NCI-H748 (cell line): ENCODE measurements around the gene HS3ST4.

Source experiments
- DNase-seq: peaks from one replicate; lab custom pipeline; 2025; ENCODE audit not compliant: unreplicated experiment; lab: John Stamatoyannopoulos, UW

HS3ST4 gene

DNA sequence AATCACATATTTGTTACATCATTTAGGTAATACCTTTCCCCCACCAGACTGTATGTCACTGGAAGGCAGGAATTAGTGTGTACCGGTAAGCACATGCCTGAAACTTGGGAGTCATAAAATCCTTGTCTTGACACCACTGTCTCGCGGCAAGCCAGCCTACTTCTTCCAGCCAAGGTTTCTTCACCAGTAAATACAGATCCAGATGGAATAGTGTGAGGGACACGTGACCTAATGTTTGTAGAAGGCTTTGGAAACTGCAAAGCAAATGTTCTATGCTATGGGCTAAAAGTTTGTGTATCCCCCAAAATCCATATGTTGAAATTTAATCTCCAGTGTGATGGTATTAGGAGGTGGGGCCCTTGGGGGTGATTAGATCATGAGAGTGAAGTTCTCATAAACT lies 126.1 kb downstream of the HS3ST4 start:
- no peak for DNase-seq

GRCh38 chr16:25823891-25824290 lies 132.1 kb downstream of the HS3ST4 start:
- no peak for DNase-seq

DNA sequence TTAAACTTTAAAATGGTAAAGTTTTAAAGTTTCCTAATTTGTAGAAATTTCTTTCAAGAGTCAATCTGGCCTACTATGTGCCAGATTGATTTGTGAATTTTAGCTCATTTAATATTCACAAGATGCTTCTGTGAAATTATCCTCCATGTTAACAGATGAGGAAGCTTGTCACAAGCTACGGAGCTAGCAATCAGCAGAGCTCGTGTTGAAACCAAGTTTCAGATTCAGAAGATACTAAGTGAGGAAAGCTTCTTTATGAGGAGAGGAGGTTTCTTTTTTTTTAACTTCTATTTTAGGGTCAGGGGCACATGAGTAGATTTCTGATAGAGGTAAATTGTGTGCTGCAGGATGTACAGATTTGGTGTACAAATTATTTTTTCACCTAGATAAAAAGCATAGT lies 135.9 kb downstream of the HS3ST4 start:
- DNase-seq: no peak

DNA sequence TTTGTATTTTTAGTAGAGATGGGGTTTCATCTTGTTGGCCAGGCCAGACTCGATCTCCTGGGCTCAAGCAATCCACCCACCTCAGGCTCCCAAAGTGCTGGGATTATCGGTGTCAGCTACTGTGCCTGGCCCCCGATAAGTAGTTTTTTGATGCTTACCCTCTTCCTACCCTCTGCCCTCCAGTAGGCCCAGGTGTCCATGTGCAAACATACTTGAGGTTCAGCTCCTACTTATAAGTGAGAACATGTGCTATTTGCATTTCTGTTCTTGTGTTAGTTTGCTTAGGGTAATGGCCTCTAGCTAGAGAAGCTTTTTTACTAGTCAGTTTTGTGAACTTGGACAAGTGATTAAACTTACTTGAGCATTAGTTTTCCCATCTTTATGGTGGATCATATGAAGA lies 136.8 kb downstream of the HS3ST4 start:
- DNase-seq: no peak

DNA sequence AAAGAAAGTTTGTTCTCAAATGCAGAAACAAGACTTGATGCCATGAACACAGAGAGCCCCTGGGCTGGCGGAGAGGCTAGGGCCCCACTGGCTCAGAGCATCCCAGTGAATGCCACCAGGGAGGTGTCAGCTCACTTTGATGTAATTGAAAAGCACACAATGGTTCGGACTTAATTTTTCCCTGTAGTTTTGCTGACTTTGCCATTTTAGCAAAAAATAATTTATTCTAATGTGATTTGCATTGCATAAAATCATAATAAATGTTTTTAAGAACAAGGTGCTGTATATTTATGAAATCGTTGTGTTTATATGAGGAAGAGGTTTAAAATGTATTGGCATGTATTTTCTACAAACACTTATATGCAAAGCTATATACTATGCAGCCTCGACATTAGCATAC lies 140.5 kb downstream of the HS3ST4 start:
- DNase-seq: no peak

DNA sequence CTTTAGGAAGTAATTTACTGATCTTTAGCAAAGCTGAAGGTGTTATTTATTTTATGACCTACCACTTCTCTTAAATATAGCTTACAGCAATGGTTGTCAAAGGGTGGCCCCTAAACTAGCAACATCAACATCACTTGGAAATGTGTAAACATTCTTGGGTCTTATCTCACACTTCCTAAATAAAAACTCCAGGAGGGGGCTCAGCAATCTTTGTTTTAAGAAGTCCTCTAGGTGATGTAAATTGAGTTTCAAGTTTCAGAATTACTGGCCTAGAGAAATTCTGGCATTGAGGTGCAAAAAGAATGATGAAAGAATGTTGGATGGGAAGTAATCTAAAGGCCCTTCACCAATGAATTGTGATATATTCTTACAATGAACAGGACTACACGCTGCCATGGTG lies 142.3 kb downstream of the HS3ST4 start:
- no peak for DNase-seq

DNA sequence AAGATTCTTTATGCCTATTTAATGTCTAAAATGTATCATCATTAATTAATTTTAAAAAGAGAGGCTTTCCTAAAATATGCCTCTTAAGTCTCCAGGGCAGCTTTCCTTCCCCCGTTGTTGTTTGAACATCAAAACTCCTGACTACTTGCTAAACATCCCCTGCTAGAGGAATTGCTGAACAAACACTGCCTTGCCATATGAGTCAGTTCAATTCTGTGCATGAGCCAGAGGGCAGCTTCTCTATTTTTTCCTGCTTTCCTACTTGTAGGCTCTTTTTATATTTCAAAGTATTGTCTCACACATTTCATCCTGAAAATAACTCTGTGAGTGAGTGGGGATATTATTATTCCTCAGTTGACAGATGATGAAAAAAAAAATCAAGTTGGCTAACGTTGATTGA lies 143.4 kb downstream of the HS3ST4 start:
- DNase-seq: no peak

DNA sequence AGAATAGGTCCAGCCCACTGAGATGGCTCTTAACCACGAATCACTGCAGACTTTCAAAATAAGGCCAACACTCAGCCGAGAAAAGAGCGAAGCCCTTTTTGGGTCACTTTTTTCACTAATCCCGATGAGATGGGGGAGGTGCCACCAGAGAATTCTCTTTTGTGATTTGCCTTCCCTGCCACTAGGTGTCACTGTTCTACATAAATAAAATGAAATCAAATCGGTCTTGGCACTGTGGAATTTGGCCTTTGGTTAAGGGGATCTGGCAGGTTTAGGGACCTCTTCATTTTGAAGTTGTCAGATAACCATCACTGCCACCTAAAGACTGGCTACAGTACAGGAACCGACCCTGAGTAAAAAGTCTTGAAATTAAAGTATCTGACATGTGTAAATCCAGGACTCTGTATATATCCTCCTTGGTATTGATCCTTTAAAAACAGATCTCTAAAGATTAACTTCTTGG lies 147.0 kb downstream of the HS3ST4 start:
- peak; percentile 83 for DNase-seq

DNA sequence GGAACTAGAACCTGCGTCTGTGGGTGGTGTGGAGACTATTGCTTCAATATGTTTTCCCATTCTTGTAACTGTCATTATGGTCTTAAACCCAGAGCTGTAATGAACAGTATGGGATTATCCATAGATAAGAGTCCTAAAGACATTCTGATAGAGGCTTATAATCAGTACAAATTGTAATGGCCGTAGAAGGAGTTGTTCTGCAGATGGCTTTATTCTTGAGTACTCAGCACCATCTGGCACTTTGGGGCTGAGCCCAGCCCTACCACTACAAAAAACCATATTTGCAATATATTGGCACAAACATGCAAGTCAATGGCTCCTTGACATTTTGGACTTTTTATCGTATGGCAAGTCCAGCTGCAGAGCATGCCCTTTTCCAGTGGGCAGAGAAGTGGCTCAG lies 150.0 kb downstream of the HS3ST4 start:
- DNase-seq: no peak

GRCh38 chr16:25845901-25846300 lies 154.1 kb downstream of the HS3ST4 start:
- DNase-seq: no peak

DNA sequence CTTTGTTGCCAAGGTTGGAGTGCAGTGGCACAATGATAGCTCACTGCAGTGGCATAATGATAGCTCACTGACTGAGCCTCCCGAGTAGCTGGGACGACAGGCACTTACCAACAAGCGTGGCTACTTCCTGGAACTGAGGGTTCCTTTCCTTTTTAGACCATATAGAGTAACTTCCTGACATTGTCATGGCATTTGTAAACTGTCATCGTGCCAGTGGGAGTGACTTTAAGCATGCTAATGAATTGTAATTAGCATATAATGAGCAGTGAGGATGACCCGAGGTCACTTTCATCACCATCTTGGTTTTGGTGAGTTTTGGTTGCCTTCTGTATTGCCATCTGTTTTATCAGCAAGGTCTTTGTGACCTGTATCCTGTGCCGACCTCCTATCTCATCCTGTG lies 162.4 kb downstream of the HS3ST4 start:
- DNase-seq: no peak

GRCh38 chr16:25855063-25855462 lies 163.3 kb downstream of the HS3ST4 start:
- DNase-seq: no peak

- DNase-seq: no peak
Observed at GRCh38 chr16:25855818-25856217, 164.1 kb downstream of the HS3ST4 start.

- DNase-seq: no peak
Observed at GRCh38 chr16:25859645-25860044, 167.9 kb downstream of the HS3ST4 start.

DNA sequence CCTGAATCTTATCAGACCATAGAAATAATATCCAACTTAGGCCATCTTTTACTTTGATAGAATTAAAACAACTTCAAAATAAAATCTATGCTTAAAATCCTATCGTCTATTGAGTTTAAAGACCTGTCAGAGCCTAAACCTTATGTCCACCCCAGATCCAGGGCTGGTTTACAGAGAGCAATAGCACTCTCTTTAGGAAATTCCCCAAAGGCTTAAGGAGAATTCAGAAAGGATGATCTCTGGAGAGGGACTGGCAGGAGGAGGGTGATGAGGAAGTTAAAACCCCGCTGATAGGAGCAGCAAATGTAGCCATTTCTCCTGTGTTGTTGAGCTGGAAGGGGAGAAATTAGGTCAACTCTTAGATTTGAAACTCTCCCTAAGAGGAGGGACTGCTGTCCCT lies 175.3 kb downstream of the HS3ST4 start:
- DNase-seq: no peak

DNA sequence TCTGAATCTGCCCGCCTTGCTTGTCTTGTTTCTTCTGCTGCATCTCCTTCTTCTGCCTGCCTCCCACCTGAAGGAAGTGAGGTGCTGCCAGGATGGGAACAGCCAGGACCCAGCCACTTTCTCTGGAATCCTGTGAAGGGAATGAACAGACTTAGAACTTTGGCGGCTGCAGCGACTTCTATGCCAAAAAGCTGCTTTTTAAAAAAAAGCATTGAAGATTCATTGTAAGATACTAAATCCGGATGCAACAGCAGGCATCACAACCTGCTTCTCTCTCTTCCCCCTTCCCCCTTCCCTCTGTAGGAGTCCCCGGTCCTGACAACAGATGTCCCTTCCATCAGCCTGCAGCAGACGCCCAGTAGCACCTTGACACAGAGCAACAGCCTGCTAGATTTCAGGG lies 176.3 kb downstream of the HS3ST4 start:
- no peak for DNase-seq

DNA sequence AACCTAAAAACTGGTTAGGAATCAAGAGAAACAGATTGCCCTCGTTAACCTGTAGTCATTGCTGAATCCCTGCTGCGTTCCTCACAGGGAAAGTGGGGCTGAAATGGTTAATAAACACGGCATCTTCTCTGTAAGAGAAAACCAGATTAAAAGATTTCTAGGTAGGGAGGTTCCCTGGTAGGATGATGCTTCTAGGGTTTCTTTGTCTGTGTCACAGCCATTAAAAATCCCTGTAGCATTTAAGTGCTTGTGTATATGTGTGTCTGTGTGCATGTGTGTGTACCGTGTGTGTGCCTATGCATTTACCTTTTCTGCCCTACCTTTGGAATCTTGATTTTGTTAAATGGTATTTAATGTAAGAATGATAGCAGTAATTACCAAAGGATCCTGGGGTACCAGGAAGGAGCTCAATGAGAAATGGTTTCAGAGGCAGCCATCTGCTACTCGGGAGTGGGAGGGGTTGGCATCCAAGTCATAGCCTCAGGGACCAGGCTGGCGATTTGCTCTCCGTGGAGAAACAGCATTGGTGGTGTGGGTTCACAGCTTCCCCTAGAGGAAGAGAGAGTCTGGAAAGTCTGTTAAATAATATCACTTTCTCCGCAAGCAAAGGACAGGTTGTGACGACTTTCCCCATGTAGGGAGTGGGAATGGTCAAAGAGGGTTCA lies 177.1 kb downstream of the HS3ST4 start:
- no peak for DNase-seq

DNA sequence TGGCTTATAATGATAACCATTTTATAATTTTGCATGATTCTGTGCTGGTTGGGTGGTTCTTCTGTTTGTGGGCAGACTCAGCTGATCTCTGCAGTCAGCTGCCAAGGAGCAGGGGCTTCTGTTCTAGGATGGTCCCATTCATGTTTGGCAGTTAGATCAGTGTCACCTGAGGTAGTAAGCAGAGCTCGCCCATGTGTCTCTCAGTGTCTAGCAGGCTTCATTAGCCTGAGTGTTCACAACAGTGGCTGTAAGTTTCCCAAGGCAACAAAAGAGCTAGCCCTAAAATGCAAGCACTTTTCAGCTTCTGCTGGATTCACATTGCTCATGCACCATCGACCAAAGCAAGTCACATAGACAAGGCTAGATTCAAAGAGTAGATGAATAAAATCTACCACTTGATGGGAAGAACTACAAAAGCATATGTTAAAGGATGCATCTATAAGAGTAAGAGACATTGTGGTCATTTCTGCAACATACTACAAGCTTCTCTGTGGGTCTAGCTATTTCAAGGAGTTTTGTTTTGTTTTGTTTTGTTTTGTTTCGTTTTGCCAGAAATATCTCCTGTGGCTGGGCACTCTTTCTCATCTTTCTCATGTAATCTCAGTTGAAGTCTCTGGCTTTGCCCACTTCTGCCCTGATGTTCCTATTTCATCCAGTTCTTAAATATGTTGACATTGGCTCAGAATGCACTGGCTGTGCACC lies 180.8 kb downstream of the HS3ST4 start:
- DNase-seq: no peak

GRCh38 chr16:25874196-25874595 lies 182.4 kb downstream of the HS3ST4 start:
- peak; percentile 25 for DNase-seq

- DNase-seq: no peak
Observed at GRCh38 chr16:25875956-25876598, 184.3 kb downstream of the HS3ST4 start.

GRCh38 chr16:25877103-25877502 lies 185.3 kb downstream of the HS3ST4 start:
- no peak for DNase-seq

- no peak for DNase-seq
Observed at GRCh38 chr16:25886598-25886997, 194.8 kb downstream of the HS3ST4 start.
